Measurements from ENCODE around the gene NT5DC3.
"Not testable (repeated sequence)": the region's sequence is repeated elsewhere in the genome, so short reads cannot be mapped to it uniquely, and the experiment has no call there.

The NT5DC3 gene

GRCh38 chr12:103855036-103855712 lies 14.1 kb upstream of the NT5DC3 start:
- no peak for DNase-seq

GRCh38 chr12:103854372-103854973 lies 13.4 kb upstream of the NT5DC3 start:
- no peak for DNase-seq

- DNase-seq, result peak in 1 of 2 experiments; percentile 65
Observed at GRCh38 chr12:103852498-103852997, 11.5 kb upstream of the NT5DC3 start.

GRCh38 chr12:103851127-103851526 lies 10.1 kb upstream of the NT5DC3 start:
- no peak for DNase-seq

- no peak for DNase-seq
Observed at GRCh38 chr12:103850429-103850828, 9.4 kb upstream of the NT5DC3 start.

- DNase-seq, result no peak
Observed at GRCh38 chr12:103848917-103849491, 8.0 kb upstream of the NT5DC3 start.

GRCh38 chr12:103848143-103848542 lies 7.1 kb upstream of the NT5DC3 start:
- DNase-seq, result no peak

- DNase-seq, result peak in 1 of 2 experiments; percentile 27
Observed at GRCh38 chr12:103846415-103846814, 5.4 kb upstream of the NT5DC3 start.

GRCh38 chr12:103844305-103844704 lies 3.3 kb upstream of the NT5DC3 start:
- no peak for DNase-seq

GRCh38 chr12:103841690-103842584 lies 903 bp upstream of the NT5DC3 start:
- peak; percentile 40 to 85 for DNase-seq

GRCh38 chr12:103840462-103840875 lies 565 bp downstream of the NT5DC3 start:
- DNase-seq, result peak in 1 of 2 experiments; percentile 2

- DNase-seq, result no peak
Observed at GRCh38 chr12:103839609-103840461, 1.2 kb downstream of the NT5DC3 start.

- no peak for DNase-seq
Observed at GRCh38 chr12:103839103-103839502, 1.9 kb downstream of the NT5DC3 start.

GRCh38 chr12:103838254-103838914 lies 2.6 kb downstream of the NT5DC3 start:
- DNase-seq, result no peak

GRCh38 chr12:103836345-103836744 lies 4.7 kb downstream of the NT5DC3 start:
- DNase-seq, result no peak

- not testable (repeated sequence) for DNase-seq
Observed at GRCh38 chr12:103835747-103836335, 5.2 kb downstream of the NT5DC3 start.

- no peak for DNase-seq
Observed at GRCh38 chr12:103834942-103835341, 6.1 kb downstream of the NT5DC3 start.

- no peak for DNase-seq
Observed at GRCh38 chr12:103833891-103834290, 7.1 kb downstream of the NT5DC3 start.

GRCh38 chr12:103833095-103833775 lies 7.8 kb downstream of the NT5DC3 start:
- DNase-seq, result no peak
